GM18520 (cell line): ENCODE measurements around the gene THADA.
A peak's percentile ranks its signal among the peaks of the same experiment; 100 is the strongest.

Experiments
- ATAC-seq: cut with Tn5 transposase; IDR thresholded peaks from one replicate; pipeline ENCODE4 v1.9.1; 2021; ENCODE audit not compliant: unreplicated experiment

THADA gene

GRCh38 chr2:43445781-43446180 lies 150.1 kb downstream of the THADA start:
- ATAC-seq = no peak

GRCh38 chr2:43444989-43445645 lies 150.7 kb downstream of the THADA start:
- ATAC-seq = no peak

- ATAC-seq = no peak
Observed at GRCh38 chr2:43443282-43443681, 152.6 kb downstream of the THADA start.

GRCh38 chr2:43441195-43441594 lies 154.6 kb downstream of the THADA start:
- ATAC-seq = no peak

- no peak for ATAC-seq
Observed at GRCh38 chr2:43438858-43439655, 156.8 kb downstream of the THADA start.

- no peak for ATAC-seq
Observed at GRCh38 chr2:43438342-43438741, 157.5 kb downstream of the THADA start.

- no peak for ATAC-seq
Observed at GRCh38 chr2:43437363-43437762, 158.5 kb downstream of the THADA start.

GRCh38 chr2:43436431-43436830 lies 159.4 kb downstream of the THADA start:
- no peak for ATAC-seq

- no peak for ATAC-seq
Observed at GRCh38 chr2:43435746-43436145, 160.1 kb downstream of the THADA start.

- ATAC-seq = no peak
Observed at GRCh38 chr2:43430489-43430888, 165.3 kb downstream of the THADA start.

- ATAC-seq = no peak
Observed at GRCh38 chr2:43429369-43429768, 166.5 kb downstream of the THADA start.

GRCh38 chr2:43427032-43427424 lies 168.8 kb downstream of the THADA start:
- no peak for ATAC-seq

GRCh38 chr2:43426305-43427031 lies 169.4 kb downstream of the THADA start:
- ATAC-seq = peak; percentile 81

- ATAC-seq = no peak
Observed at GRCh38 chr2:43425659-43426058, 170.2 kb downstream of the THADA start.

- ATAC-seq = no peak
Observed at GRCh38 chr2:43424262-43425207, 171.3 kb downstream of the THADA start.

GRCh38 chr2:43423941-43424261 lies 171.9 kb downstream of the THADA start:
- no peak for ATAC-seq

GRCh38 chr2:43421194-43421593 lies 174.6 kb downstream of the THADA start:
- no peak for ATAC-seq

GRCh38 chr2:43420389-43420801 lies 175.4 kb downstream of the THADA start:
- ATAC-seq = no peak

- ATAC-seq = no peak
Observed at GRCh38 chr2:43419876-43420275, 176.0 kb downstream of the THADA start.

GRCh38 chr2:43419243-43419642 lies 176.6 kb downstream of the THADA start:
- ATAC-seq = no peak

- ATAC-seq = no peak
Observed at GRCh38 chr2:43418680-43419079, 177.2 kb downstream of the THADA start.
